Heart left ventricle (tissue), 13 donors: ENCODE data around the gene CDC37L1.

Source experiments
- POLR2A ChIP-seq, 2 donors: fragments of 450-650 bp; IDR thresholded peaks; one replicate each; pipeline ENCODE4 v1.6.1; 2017; ENCODE audit warnings: antibody characterized with exemption in 2 of 2, mild to moderate bottlenecking in 2 of 2, moderate library complexity in 2 of 2
- TF ChIP-seq, protein P1 (sequence below), 12 donors: fragments of 200-600 bp; sonication (generic) in 4 of 12; IDR thresholded peaks; one replicate each; pipeline versions ENCODE4 v1.5.0 to v1.8.0; 2018 to 2022; ENCODE audit warnings: antibody characterized with exemption in 12 of 12, mild to moderate bottlenecking in 5 of 12
- donor health status: ischemic (EF 13 %, LVEDD 7.1; RV severe dilation, severe dysfunction).
- donor health status: DM: no; HTN: yes; CAD: no.
- donor health status: DM: no; HTN: no; CAD: no.
- donor health status: ischemic (EF 25% LVEDD 6.9; RV normal size, moderate dysfunction).
- donor health status: ischemic (EF 25% LVEDD 5.7; RV mildly dilated, moderate dysfunction).
- donor health status: ischemic (EF 35%, LVEDD 5.7; RV mildly dilated, moderate dysfunction).
- donor health status: nonischemic (EF 11% LVEDD 7.7; RV severe dilation, severe dysfunction).
- donor health status: DM: yes; HTN: yes; CAD: no.
- donor health status: PGD.
- donor health status: ischemic (EF 29% LVEDD 5.4; RV normal size, mild dysfunction).
- donor health status: nonischemic (EF 23%, LVEDD 6.1; RV moderate dilation, normal function).

DNA sequence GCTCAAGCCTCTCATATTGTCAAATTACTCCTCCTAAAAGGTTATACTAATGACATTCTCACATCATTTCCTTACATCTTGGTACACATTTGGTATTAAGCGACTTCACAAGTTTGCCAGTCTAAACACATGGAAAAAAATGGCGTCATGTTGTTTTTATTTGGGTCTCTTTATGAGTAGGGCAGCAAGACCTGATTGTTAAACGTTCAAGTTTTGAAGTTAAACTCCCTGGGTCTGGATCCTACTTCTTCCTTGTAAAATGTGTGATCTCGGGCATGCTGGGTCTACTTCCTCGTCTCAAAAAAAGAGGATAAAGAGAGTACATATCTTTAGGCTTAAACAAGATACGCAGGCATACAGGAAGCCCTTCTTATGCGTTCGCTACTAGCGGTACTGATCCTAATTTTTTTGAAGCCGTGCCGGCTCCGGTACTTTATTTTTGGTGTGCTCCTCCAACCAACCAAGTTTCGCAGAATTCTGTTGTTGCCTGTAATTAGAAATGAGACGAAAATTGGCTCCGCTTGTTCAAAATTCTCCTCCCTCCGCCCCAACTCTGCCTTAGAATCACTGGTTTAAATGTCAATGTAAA is 596 bp upstream of the CDC37L1 start:
- no peak for TF ChIP-seq POLR2A (IDR thresholded peaks at IDR 0.05)
- TF ChIP-seq, protein P1, sequence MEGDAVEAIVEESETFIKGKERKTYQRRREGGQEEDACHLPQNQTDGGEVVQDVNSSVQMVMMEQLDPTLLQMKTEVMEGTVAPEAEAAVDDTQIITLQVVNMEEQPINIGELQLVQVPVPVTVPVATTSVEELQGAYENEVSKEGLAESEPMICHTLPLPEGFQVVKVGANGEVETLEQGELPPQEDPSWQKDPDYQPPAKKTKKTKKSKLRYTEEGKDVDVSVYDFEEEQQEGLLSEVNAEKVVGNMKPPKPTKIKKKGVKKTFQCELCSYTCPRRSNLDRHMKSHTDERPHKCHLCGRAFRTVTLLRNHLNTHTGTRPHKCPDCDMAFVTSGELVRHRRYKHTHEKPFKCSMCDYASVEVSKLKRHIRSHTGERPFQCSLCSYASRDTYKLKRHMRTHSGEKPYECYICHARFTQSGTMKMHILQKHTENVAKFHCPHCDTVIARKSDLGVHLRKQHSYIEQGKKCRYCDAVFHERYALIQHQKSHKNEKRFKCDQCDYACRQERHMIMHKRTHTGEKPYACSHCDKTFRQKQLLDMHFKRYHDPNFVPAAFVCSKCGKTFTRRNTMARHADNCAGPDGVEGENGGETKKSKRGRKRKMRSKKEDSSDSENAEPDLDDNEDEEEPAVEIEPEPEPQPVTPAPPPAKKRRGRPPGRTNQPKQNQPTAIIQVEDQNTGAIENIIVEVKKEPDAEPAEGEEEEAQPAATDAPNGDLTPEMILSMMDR (IDR thresholded peaks at IDR 0.05) = no peak
